Right lobe of liver (tissue), 4 donors: ENCODE data around the gene ACAD11.

Source experiments
- CTCF ChIP-seq, 4 donors: fragments of 200-600 bp in 3 of 4; fragments of 450-650 bp in 1 of 4; IDR thresholded peaks; one replicate each; pipeline versions ENCODE4 v1.5.1 to v1.8.0; 2016 to 2022; ENCODE audit warnings: antibody characterized with exemption in 4 of 4, mild to moderate bottlenecking in 2 of 4
- POLR2A ChIP-seq: fragments of 450-650 bp; IDR thresholded peaks from one replicate; pipeline ENCODE4 v1.6.1; 2017; ENCODE audit warnings: antibody characterized with exemption, mild to moderate bottlenecking
- donor health status: DM: no; HTN: no; CAD: no.
- donor health status: DM: no; HTN: no; CAD: no.
- donor health status: DM: no; HTN: yes; CAD: no.

- TF ChIP-seq CTCF (IDR thresholded peaks at IDR 0.05): no peak
- no peak for TF ChIP-seq POLR2A
Measured at GRCh38 chr3:132605374-132605792, 54.2 kb downstream of the ACAD11 start.
